ENCODE results near the gene ZGPAT. TPM values are rescaled to one million over a fixed set of nuclear protein-coding genes. Genes with fewer than 3 reads are reported as not detected.

ZGPAT gene
- total and polyA plus RNA-seq, 2 of the 4 experiments (the other 2 are of a cell fraction), result 13.4 to 20.2 TPM

- no peak overlapping the region for H4K8ac ChIP-seq (ENCODE audit: low read depth in 2 of 2, low read length in 2 of 2)
- no TSS peak for BruUV-seq (replicated peaks)
- peaks cover 1 to 14% of the 10 kb centered on the region in 2 experiments for H3K79me1 ChIP-seq (ENCODE audit: low read depth in 1 of 2, low read length in 2 of 2)
- H3K4me2 ChIP-seq (ENCODE audit: low read depth, low read length), result no peak overlapping the region
- H4K5ac ChIP-seq (ENCODE audit: low read depth, low read length), result no peak overlapping the region
- no peak overlapping the region for H2AK5ac ChIP-seq (ENCODE audit: low read depth, low read length)
- no peak overlapping the region for H2BK5ac ChIP-seq (ENCODE audit: low read depth, low read length, poor library complexity, severe bottlenecking)
- intact Hi-C loops (cut with micrococcal nuclease), result no loop called here
- peaks cover 8% of the 10 kb centered on the region for H3K9me1 ChIP-seq (ENCODE audit: insufficient read depth, low read length)
- H2AFZ ChIP-seq (replicated peaks; ENCODE audit: low read length, poor library complexity), result no peak overlapping the region
- H3K27ac ChIP-seq (ENCODE audit: insufficient read depth, low read length), result no peak overlapping the region
- no peak overlapping the region for H2BK15ac ChIP-seq (ENCODE audit: low read depth, low read length)
- no peak for ATAC-seq (ENCODE audit: low read depth)
- no peak overlapping the region for H3K18ac ChIP-seq (ENCODE audit: low read depth, low read length)
- H2AK9ac ChIP-seq (replicated peaks; ENCODE audit: low read depth, low read length, poor library complexity), result no peak overlapping the region
- peaks cover 13% of the 10 kb centered on the region for H3K4me1 ChIP-seq (ENCODE audit: control insufficient read depth, insufficient read depth, low read length)
- peaks cover 45% of the 10 kb centered on the region for H3K36me3 ChIP-seq (ENCODE audit: control insufficient read depth, insufficient read depth, low read length)
- H2BK20ac ChIP-seq (ENCODE audit: low read depth, low read length), result no peak overlapping the region
- ChIA-PET POLR2A (ENCODE audit: unreplicated experiment) (no interaction called here), CTCF (no interaction called here)
- no peak overlapping the region for H3K4me3 ChIP-seq (ENCODE audit: insufficient read depth, low read depth, low read length)
- H3K4ac ChIP-seq (ENCODE audit: low read depth, low read length), result no peak overlapping the region
- in situ Hi-C loops (cut with MboI; ENCODE audit: low sequenced_read_pairs), result no loop called here
- no peaks in the 10 kb centered on the region for H3K9me3 ChIP-seq (ENCODE audit: control insufficient read depth, insufficient read depth, low read length)
- TF ChIP-seq SMC3 (IDR thresholded peaks at IDR 0.05; ENCODE audit: low read depth, low read length), result no peak
- H4K20me1 ChIP-seq (ENCODE audit: insufficient read depth, low read length), result no peaks in the 10 kb centered on the region
- no peak overlapping the region for H3K9ac ChIP-seq (ENCODE audit: low read depth, low read length)
- dilution Hi-C loops (cut with HindIII; ENCODE audit: low sequenced_read_pairs, unreplicated experiment), result no loop called here
- H3K56ac ChIP-seq (ENCODE audit: extremely low read depth, insufficient read depth, low read length), result no peak overlapping the region
- 82% methylated on average over 7 of the region's 13 CpGs; no CpG with 5 or more reads in 1 of the 2 experiments for WGBS, 2 experiments (ENCODE audit: extremely low coverage in 2 of 2, insufficient read length in 1 of 2)
- H4K91ac ChIP-seq (ENCODE audit: insufficient read depth, low read depth, low read length), result no peak overlapping the region
- no peaks in the 10 kb centered on the region for H3K27me3 ChIP-seq (ENCODE audit: control insufficient read depth, insufficient read depth, low read length)
- no peak for DNase-seq
- H3K23ac ChIP-seq (ENCODE audit: low read depth, low read length), result no peak overlapping the region
- H3K14ac ChIP-seq (replicated peaks; ENCODE audit: low read depth, low read length), result no peak overlapping the region
- no peak overlapping the region for H2BK120ac ChIP-seq (ENCODE audit: low read depth, low read length)
These were observed 29.8 kb upstream of the ZGPAT start for GRCh38 chr20:63678071-63678470.

Data from IMR-90 (cell line).